Trophoblast cell (in vitro differentiated cells and primary cell): ENCODE measurements around the gene ARFGAP3.

Experiments used
- DNase-seq, 2 donors: peaks; one replicate each; pipeline ENCODE4 v3.0.0-alpha.2; 2016
- H2AFZ ChIP-seq: 2 replicates; pipeline ENCODE4 v1.6.1; 2013; ENCODE audit warnings: low read length, moderate library complexity, mild to moderate bottlenecking; ENCODE audit not compliant: insufficient read depth, poor library complexity
- H2AK5ac ChIP-seq: 2 replicates; pipeline ENCODE4 v1.6.1; 2013; ENCODE audit warnings: mild to moderate bottlenecking, low read length
- H2BK120ac ChIP-seq: 2 replicates; pipeline ENCODE4 v1.6.1; 2013; ENCODE audit warnings: low read length, mild to moderate bottlenecking, moderate library complexity; ENCODE audit not compliant: insufficient read depth, poor library complexity
- H2BK12ac ChIP-seq: 2 replicates; pipeline ENCODE4 v1.6.1; 2013; ENCODE audit warnings: mild to moderate bottlenecking, low read length, moderate library complexity
- H2BK5ac ChIP-seq: 2 replicates; pipeline ENCODE4 v1.6.1; 2013; ENCODE audit warnings: low read length, low read depth, moderate library complexity, mild to moderate bottlenecking; ENCODE audit not compliant: poor library complexity
- H3K14ac ChIP-seq: 2 replicates; pipeline ENCODE4 v1.6.1; 2013; ENCODE audit warnings: mild to moderate bottlenecking, low read length
- H3K18ac ChIP-seq: 2 replicates; pipeline ENCODE4 v1.6.1; 2013; ENCODE audit warnings: mild to moderate bottlenecking, low read length
- H3K23ac ChIP-seq: 2 replicates; pipeline ENCODE4 v1.6.1; 2013; ENCODE audit warnings: low read length
- H3K27ac ChIP-seq: 2 replicates; pipeline ENCODE4 v1.5.1; 2013; ENCODE audit warnings: low read depth, mild to moderate bottlenecking, inconsistent platforms, low read length, moderate library complexity
- H3K27me3 ChIP-seq: 2 replicates; pipeline ENCODE4 v1.6.1; 2013; ENCODE audit warnings: inconsistent platforms, mild to moderate bottlenecking, low read length, moderate library complexity; ENCODE audit not compliant: insufficient read depth
- H3K36me3 ChIP-seq, 2 experiments: 1 replicate in 1 of 2; 2 replicates in 1 of 2; pipeline ENCODE4 v1.6.1; 2013; ENCODE audit warnings: low read length in 2 of 2, mild to moderate bottlenecking in 2 of 2, moderate library complexity in 1 of 2; ENCODE audit not compliant: insufficient read depth in 2 of 2, control insufficient read depth in 1 of 2
- H3K4ac ChIP-seq: 2 replicates; pipeline ENCODE4 v1.6.1; 2013; ENCODE audit warnings: low read depth, mild to moderate bottlenecking, low read length, moderate library complexity
- H3K4me1 ChIP-seq, 2 experiments: 1 replicate in 1 of 2; 2 replicates in 1 of 2; pipeline ENCODE4 v1.6.1; 2013; ENCODE audit warnings: low read length in 2 of 2, mild to moderate bottlenecking in 2 of 2, moderate library complexity in 1 of 2; ENCODE audit not compliant: insufficient read depth in 2 of 2, control insufficient read depth in 1 of 2
- H3K4me2 ChIP-seq: 2 replicates; pipeline ENCODE4 v1.6.1; 2013; ENCODE audit warnings: inconsistent platforms, mild to moderate bottlenecking, low read length, moderate library complexity
- H3K4me3 ChIP-seq: 2 replicates; pipeline ENCODE4 v1.5.1; 2013; ENCODE audit warnings: mild to moderate bottlenecking, low read depth, low read length, inconsistent platforms
- H3K79me1 ChIP-seq: one replicate; pipeline ENCODE4 v1.6.1; 2013; ENCODE audit warnings: low read length
- H3K79me2 ChIP-seq: 2 replicates; pipeline ENCODE4 v1.6.1; 2013; ENCODE audit warnings: low read length, mild to moderate bottlenecking; ENCODE audit not compliant: control insufficient read depth, insufficient read depth, poor library complexity
- H3K9ac ChIP-seq: 2 replicates; pipeline ENCODE4 v1.6.1; 2013; ENCODE audit warnings: mild to moderate bottlenecking, low read length
- H3K9me3 ChIP-seq: 2 replicates; pipeline ENCODE4 v1.6.1; 2013; ENCODE audit warnings: low read depth, mild to moderate bottlenecking, control low read depth, inconsistent platforms, low read length; ENCODE audit not compliant: insufficient read depth
- H4K12ac ChIP-seq: 2 replicates; pipeline ENCODE4 v1.6.1; 2013; ENCODE audit warnings: low read depth, mild to moderate bottlenecking, low read length, moderate library complexity
- H4K8ac ChIP-seq: 2 replicates; pipeline ENCODE4 v1.6.1; 2013; ENCODE audit warnings: low read depth, mild to moderate bottlenecking, low read length, moderate library complexity
- H4K91ac ChIP-seq: one replicate; pipeline ENCODE4 v1.6.1; 2013; ENCODE audit warnings: low read depth, mild to moderate bottlenecking, low read length, moderate library complexity
- whole genome bisulfite sequencing: extraction: QIAGEN DNeasy Blood & Tissue Kit; methylation state at CpG from one replicate; pipeline ENCODE4 v1.1.7; 2013; ENCODE audit warnings: missing lambda C conversion rate; ENCODE audit not compliant: insufficient read length, insufficient coverage; ENCODE audit errors: extremely low coverage; 5-methylcytosine and 5-hydroxymethylcytosine counted together

The ARFGAP3 gene

DNA sequence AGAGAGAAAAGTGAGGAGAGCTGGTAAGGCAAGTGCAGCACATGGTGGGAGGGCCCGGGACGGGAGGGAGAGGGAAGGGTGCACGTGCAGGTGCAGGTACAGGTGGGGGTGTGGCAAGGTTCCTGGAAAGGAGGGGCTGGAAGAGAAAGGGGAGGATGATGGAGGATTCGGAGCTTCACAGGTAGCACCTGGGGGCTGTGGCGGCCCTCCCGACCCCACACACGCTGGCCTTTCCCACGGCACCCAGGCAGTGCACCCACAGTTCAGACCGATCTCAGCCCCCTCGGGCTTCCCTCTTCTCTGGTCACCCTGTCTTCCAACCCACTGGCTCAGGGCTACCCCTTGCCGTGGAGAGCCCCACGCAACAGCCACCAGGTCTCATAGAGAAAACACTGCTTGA, 69.1 kb downstream of the ARFGAP3 start:
- Histone ChIP-seq H2BK5ac (no peak overlapping the region), H2BK12ac (no peak overlapping the region), H3K9ac (no peak overlapping the region), H4K12ac (no peak overlapping the region), H3K27ac (no peak overlapping the region), H3K27me3 (no peaks in the 10 kb centered on the region), H3K9me3 (peaks cover 2% of the 10 kb centered on the region), H3K4me2 (no peak overlapping the region), H4K8ac (no peak overlapping the region), H3K4ac (no peak overlapping the region), H3K36me3 (peaks cover 0 to 2% of the 10 kb centered on the region in 2 experiments), H3K23ac (no peak overlapping the region), H2AK5ac (no peak overlapping the region), H2AFZ (no peak overlapping the region), H3K4me1 (peaks cover 0 to 5% of the 10 kb centered on the region in 2 experiments), H3K79me2 (no peaks in the 10 kb centered on the region), H3K18ac (no peak overlapping the region), H4K91ac (no peak overlapping the region), H3K79me1 (no peaks in the 10 kb centered on the region), H2BK120ac (no peak overlapping the region), H3K4me3 (no peak overlapping the region), H3K14ac (no peak overlapping the region)
- no peak for DNase-seq
- WGBS = no CpG with 5 or more reads among the region's 12 CpGs

DNA sequence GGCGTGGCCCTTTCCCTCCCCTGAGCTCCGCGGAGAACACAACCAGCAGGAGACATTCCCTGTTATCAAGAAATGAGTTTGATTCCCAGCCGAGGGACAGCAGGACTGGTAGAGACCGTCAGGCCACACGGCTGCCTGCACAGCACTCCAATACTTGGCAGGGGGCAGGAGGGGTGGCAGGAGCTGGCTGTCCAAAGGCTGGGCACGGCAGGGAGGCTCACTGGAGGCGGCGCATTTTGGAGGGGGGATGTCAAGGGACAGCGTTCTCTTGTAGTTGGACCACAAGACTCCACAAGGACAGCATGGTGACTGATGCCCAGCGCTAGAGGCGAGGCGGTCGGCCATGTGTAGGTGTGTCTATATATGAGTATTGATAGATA, 69.7 kb downstream of the ARFGAP3 start:
- Histone ChIP-seq H3K14ac (no peak overlapping the region), H3K18ac (no peak overlapping the region), H2AFZ (no peak overlapping the region), H4K8ac (no peak overlapping the region), H2BK120ac (no peak overlapping the region), H4K12ac (no peak overlapping the region), H3K9ac (no peak overlapping the region), H2BK5ac (no peak overlapping the region), H3K79me1 (no peaks in the 10 kb centered on the region), H3K79me2 (no peaks in the 10 kb centered on the region), H3K27me3 (no peaks in the 10 kb centered on the region), H3K36me3 (no peaks in the 10 kb centered on the region), H3K4ac (no peak overlapping the region), H3K27ac (no peak overlapping the region), H3K23ac (no peak overlapping the region), H2AK5ac (no peak overlapping the region), H4K91ac (no peak overlapping the region), H3K4me1 (peaks cover 0 to 5% of the 10 kb centered on the region in 2 experiments), H3K4me2 (no peak overlapping the region), H2BK12ac (no peak overlapping the region), H3K9me3 (peaks cover 2% of the 10 kb centered on the region), H3K4me3 (no peak overlapping the region)
- DNase-seq = no peak
- no CpG with 5 or more reads among the region's 14 CpGs for WGBS

DNA sequence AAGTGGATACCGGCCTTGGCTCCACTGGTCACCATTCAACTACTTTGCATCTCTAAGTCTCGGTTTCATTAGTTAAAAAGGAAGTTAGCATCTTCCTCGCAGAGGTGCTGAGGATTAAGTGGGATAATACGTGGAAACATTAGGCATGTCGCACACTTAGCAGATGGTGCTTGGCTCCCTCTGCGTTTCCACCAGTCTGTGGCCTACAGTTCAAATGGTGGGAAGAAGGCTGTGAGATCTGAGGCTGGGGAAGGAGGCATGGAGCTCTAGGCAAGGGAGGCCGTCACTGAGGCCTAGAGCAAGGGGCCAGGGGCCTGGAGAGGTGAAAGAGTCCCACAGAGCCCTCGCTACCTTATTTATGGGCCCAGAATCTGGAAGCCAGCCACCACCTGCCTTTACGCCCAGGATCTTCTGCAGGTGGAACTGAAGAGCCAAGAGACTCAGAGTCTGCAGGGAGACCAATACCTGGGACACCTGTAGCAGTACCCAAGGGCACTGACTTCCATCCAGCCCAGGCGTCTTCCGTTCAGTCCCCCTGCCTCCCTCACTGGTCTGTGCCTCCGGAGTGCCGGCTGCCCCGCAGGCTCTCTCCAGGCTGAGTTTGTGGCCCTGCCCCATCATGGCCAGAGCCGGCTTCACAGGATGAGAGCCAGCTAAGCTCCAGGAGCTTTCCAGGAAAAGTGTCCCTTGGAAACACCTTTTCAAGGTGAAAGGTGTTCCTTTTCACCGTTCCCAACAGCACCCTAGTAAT, 70.3 kb downstream of the ARFGAP3 start:
- Histone ChIP-seq H3K9ac (no peak overlapping the region), H3K4me2 (no peak overlapping the region), H3K27me3 (no peaks in the 10 kb centered on the region), H3K23ac (no peak overlapping the region), H4K12ac (no peak overlapping the region), H3K18ac (no peak overlapping the region), H2AK5ac (no peak overlapping the region), H3K79me2 (no peaks in the 10 kb centered on the region), H3K27ac (no peak overlapping the region), H4K8ac (no peak overlapping the region), H2BK120ac (no peak overlapping the region), H2BK5ac (no peak overlapping the region), H2AFZ (no peak overlapping the region), H3K79me1 (no peaks in the 10 kb centered on the region), H3K14ac (no peak overlapping the region), H3K9me3 (peaks cover 2% of the 10 kb centered on the region), H3K4me1 (peaks cover 0 to 5% of the 10 kb centered on the region in 2 experiments), H3K4ac (no peak overlapping the region), H3K36me3 (no peaks in the 10 kb centered on the region), H3K4me3 (peak overlapping the region; percentile 1), H2BK12ac (no peak overlapping the region), H4K91ac (no peak overlapping the region)
- WGBS = no CpG with 5 or more reads among the region's 16 CpGs
- DNase-seq = no peak

DNA sequence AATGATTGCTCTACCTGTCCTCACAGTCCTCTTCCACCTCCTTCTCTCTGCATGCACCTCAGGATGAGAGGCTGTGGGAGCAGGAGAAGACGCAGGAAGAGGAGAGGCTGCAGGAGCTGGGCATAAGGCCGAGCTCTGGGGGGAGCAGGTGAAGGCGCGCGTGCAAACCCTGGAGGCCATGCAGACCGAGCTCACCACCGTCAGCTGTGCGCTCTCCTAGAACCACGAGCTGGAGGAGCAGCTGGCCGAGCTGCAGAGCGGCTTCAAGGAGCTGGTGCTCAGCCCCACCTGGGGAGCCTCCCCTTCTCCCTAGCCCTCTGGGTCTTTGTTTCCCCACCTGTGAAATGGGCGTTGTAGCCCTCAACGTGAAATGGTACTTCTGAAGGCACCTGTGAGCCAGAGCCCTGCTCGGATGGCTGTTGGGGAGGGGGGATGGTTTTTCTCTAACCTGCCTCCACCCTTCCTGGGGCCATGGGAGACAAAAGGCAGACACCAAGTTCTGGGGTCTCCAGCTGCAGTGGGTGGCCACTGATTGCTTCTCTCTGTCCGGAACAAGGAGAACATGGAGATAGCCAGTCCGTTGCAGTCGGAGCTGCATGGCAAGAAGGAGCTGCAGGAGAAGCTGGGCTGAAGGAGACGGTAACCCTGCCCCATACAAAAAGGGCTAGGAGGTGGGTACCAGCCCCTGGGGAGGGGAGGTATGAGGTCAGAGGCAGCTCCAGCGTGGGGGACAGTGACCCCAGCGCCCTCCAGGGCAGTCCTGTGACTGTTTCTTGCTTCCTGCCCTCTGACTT, 71.2 kb downstream of the ARFGAP3 start:
- Histone ChIP-seq H2AK5ac (no peak overlapping the region), H3K9ac (no peak overlapping the region), H3K23ac (no peak overlapping the region), H3K14ac (no peak overlapping the region), H3K79me2 (no peaks in the 10 kb centered on the region), H3K9me3 (peaks cover 2% of the 10 kb centered on the region), H4K91ac (no peak overlapping the region), H3K4me2 (no peak overlapping the region), H3K18ac (no peak overlapping the region), H3K36me3 (no peaks in the 10 kb centered on the region), H2BK12ac (no peak overlapping the region), H3K4me3 (no peak overlapping the region), H4K8ac (no peak overlapping the region), H3K79me1 (no peaks in the 10 kb centered on the region), H3K4ac (no peak overlapping the region), H4K12ac (no peak overlapping the region), H3K4me1 (peaks cover 0 to 5% of the 10 kb centered on the region in 2 experiments), H3K27ac (no peak overlapping the region), H2AFZ (no peak overlapping the region), H3K27me3 (no peaks in the 10 kb centered on the region), H2BK120ac (no peak overlapping the region), H2BK5ac (no peak overlapping the region)
- DNase-seq = no peak
- WGBS = no CpG with 5 or more reads among the region's 20 CpGs
